Mesothelial cell of epicardium (in vitro differentiated cells): ENCODE data around the gene OSBP. TPM values are rescaled to one million over a fixed set of nuclear protein-coding genes. Genes with fewer than 3 reads are reported as not detected.

ENCODE experiments used
- DNase-seq, 2 experiments: peaks; one replicate each; pipeline ENCODE4 v3.0.0; 2021; ENCODE audit warnings: low spot score in 2 of 2; ENCODE audit not compliant: unreplicated experiment in 2 of 2
- H3K27ac Mint-ChIP-seq: 2 replicates; pipeline ENCODE4 v1.8.0; 2021; ENCODE audit warnings: mixed read lengths
- H3K27me3 Mint-ChIP-seq: 2 replicates; pipeline ENCODE4 v1.8.0; 2021; ENCODE audit warnings: low read depth, mixed read lengths
- H3K36me3 Mint-ChIP-seq: 2 replicates; pipeline ENCODE4 v1.8.0; 2021; ENCODE audit warnings: mixed read lengths
- H3K4me1 Mint-ChIP-seq: 2 replicates; pipeline ENCODE4 v1.8.0; 2021; ENCODE audit warnings: mixed read lengths
- H3K4me3 Mint-ChIP-seq: 2 replicates; pipeline ENCODE4 v1.8.0; 2021; ENCODE audit warnings: mild to moderate bottlenecking, moderate library complexity, mixed read lengths
- H3K9me3 Mint-ChIP-seq: 2 replicates; pipeline ENCODE4 v1.8.0; 2021; ENCODE audit warnings: mixed read lengths
- CTCF ChIP-seq: fragments of 200-600 bp; sonication (generic); IDR thresholded peaks from one replicate; pipeline ENCODE4 v1.5.0; 2021; ENCODE audit warnings: antibody characterized with exemption; ENCODE audit not compliant: unreplicated experiment
- total RNA-seq: library from RNA; stranded (reverse); gene quantifications from 3 replicates; pipeline ENCODE4 v1.2.1, GENCODE V29; 2021

OSBP gene
- total RNA-seq, 1 donor from 2014 or later: 47.6 TPM

DNA sequence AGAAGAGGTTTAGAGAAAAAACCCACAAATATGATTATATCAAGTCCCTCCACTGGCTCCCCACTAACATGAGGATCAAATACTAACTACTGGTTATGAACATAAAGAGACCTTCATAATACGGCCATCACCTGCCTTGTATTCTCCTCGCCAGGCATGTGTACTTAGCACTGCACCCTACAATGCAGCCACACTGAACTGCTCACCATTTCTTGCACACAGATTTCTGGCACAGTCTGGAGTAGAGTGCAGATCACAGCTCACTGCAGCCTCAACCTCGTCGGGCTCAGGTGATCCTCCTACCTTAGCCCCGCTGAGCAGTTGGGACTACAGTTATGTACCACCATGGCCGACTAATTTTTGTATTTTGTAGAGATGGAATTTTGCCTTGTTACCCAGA, 13.1 kb downstream of the OSBP start:
- no peaks in the 10 kb centered on the region for H3K9me3 Mint-ChIP-seq

DNA sequence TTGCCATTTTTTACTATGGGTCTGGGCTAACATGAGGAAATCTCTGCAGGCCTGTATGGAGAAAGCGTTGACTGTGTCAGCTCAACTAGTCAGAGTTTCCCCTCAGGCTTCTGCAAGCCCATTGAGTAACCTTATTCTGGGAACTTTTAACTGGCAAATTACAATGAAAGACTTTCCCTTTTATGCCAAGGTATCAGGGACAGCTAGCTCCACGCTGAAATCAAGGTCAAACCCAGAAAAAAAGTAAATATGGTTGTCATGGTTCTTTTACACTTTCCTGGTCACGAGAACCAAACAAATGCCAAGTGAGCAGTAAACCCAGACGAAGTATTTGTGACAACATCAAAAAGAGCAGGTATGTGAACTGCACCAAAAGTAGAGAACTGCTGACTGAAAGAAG, 13.8 kb downstream of the OSBP start:
- Mint-ChIP-seq H3K9me3 (no peaks in the 10 kb centered on the region), H3K27ac (no peak overlapping the region), H3K27me3 (no peaks in the 10 kb centered on the region), H3K36me3 (peaks cover 54% of the 10 kb centered on the region), H3K4me3 (no peak overlapping the region), H3K4me1 (no peaks in the 10 kb centered on the region)
- no peak for DNase-seq
- no peak for TF ChIP-seq CTCF

More for the DNA sequence above, 13.1 kb downstream of the OSBP start:
- no peaks in the 10 kb centered on the region for H3K4me1 Mint-ChIP-seq
- peaks cover 56% of the 10 kb centered on the region for H3K36me3 Mint-ChIP-seq
- H3K27ac Mint-ChIP-seq: no peak overlapping the region
- no peak overlapping the region for H3K4me3 Mint-ChIP-seq
- no peaks in the 10 kb centered on the region for H3K27me3 Mint-ChIP-seq
- no peak for DNase-seq
- TF ChIP-seq CTCF: no peak

- H3K27ac Mint-ChIP-seq: no peak overlapping the region
- H3K4me3 Mint-ChIP-seq: no peak overlapping the region
- peaks cover 55% of the 10 kb centered on the region for H3K36me3 Mint-ChIP-seq
- no peaks in the 10 kb centered on the region for H3K9me3 Mint-ChIP-seq
- DNase-seq: no peak
- no peaks in the 10 kb centered on the region for H3K4me1 Mint-ChIP-seq
- no peaks in the 10 kb centered on the region for H3K27me3 Mint-ChIP-seq
- no peak for TF ChIP-seq CTCF
Measured at GRCh38 chr11:59600636-59601035, 14.9 kb downstream of the OSBP start.

- H3K36me3 Mint-ChIP-seq: peaks cover 56% of the 10 kb centered on the region
- H3K9me3 Mint-ChIP-seq: no peaks in the 10 kb centered on the region
- no peak for DNase-seq
- no peak overlapping the region for H3K4me3 Mint-ChIP-seq
- H3K4me1 Mint-ChIP-seq: no peaks in the 10 kb centered on the region
- TF ChIP-seq CTCF: no peak
- H3K27me3 Mint-ChIP-seq: no peaks in the 10 kb centered on the region
- H3K27ac Mint-ChIP-seq: no peak overlapping the region
Measured at GRCh38 chr11:59600234-59600633, 15.3 kb downstream of the OSBP start.

DNA sequence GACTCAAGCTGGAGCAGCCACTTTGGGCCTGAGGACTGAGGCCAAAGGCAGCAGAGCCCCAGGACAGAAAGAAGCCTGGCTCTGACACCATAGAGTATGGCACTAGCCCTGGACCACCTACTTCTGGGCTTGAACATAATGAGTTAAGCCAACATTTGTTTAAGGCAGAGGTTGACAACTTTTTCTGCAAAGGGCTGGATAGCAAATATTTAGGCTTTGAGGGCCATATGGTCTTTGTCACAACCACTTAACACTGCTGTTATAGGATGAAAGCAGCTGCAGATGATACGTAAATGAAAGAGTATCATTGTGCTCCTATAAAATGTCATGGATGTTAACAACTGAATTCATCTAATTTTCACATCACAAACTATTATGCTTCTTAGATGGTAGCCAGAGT, 16.6 kb downstream of the OSBP start:
- no peak for TF ChIP-seq CTCF
- peaks cover 62% of the 10 kb centered on the region for H3K36me3 Mint-ChIP-seq
- no peaks in the 10 kb centered on the region for H3K9me3 Mint-ChIP-seq
- no peak overlapping the region for H3K4me3 Mint-ChIP-seq
- H3K4me1 Mint-ChIP-seq: no peaks in the 10 kb centered on the region
- DNase-seq: no peak
- H3K27me3 Mint-ChIP-seq: no peaks in the 10 kb centered on the region
- no peak overlapping the region for H3K27ac Mint-ChIP-seq

DNA sequence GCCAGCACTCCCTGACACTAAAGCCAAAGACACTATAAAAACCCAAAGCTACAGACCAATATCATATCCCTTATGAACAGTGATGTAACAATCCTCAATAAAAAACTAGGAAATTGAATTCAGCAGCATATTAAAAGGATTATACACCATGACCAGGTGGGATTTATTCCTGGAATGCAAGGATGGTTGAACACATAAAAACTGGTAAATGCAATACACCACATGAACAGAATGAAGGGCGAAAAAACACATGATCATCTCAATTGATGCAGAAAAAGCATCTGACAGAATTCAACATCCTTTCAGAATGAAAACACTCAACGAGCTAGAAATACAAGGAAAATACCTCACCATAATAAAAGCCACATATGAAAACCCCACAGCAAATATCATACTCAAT, 31.3 kb downstream of the OSBP start:
- DNase-seq: no peak
- no peaks in the 10 kb centered on the region for H3K4me1 Mint-ChIP-seq
- peaks cover 18% of the 10 kb centered on the region for H3K9me3 Mint-ChIP-seq
- no peak overlapping the region for H3K27ac Mint-ChIP-seq
- no peaks in the 10 kb centered on the region for H3K27me3 Mint-ChIP-seq
- peaks cover 66% of the 10 kb centered on the region for H3K36me3 Mint-ChIP-seq
- TF ChIP-seq CTCF: no peak
- H3K4me3 Mint-ChIP-seq: no peak overlapping the region
